NB4 (cell line): ENCODE results near the gene RFX8.

Source experiments
- CTCF ChIP-seq: IDR thresholded peaks from one replicate; pipeline ENCODE4 v1.5.1; 2012; ENCODE audit warnings: low read depth, low read length
- MAX ChIP-seq: IDR thresholded peaks from 2 replicates; pipeline ENCODE4 v1.6.1; 2011; ENCODE audit warnings: low read depth, low read length
- POLR2A ChIP-seq: IDR thresholded peaks from 2 replicates; pipeline ENCODE4 v1.6.1; 2011; ENCODE audit warnings: mild to moderate bottlenecking; ENCODE audit not compliant: insufficient read length; ENCODE audit errors: extremely low read depth

GRCh38 chr2:101361522-101361921 lies 113.4 kb downstream of the RFX8 start:
- TF ChIP-seq CTCF (no peak), POLR2A (no peak), MAX (no peak)
